Astrocyte of the cerebellum (primary cell): ENCODE measurements around the gene VPS13D.

Experiments
- DNase-seq: peaks from one replicate; pipeline ENCODE4 v3.0.0-alpha.2; 2011; ENCODE audit warnings: low read depth
- H3K4me3 ChIP-seq: 2 replicates; pipeline ENCODE4 v1.5.1; 2011; ENCODE audit warnings: mild to moderate bottlenecking, low read depth, low read length, moderate library complexity
- CTCF ChIP-seq: IDR thresholded peaks from 2 replicates; pipeline ENCODE4 v1.5.1; 2012; ENCODE audit warnings: low read length, low read depth, moderate library complexity, mild to moderate bottlenecking; ENCODE audit errors: missing control alignments
- in situ Hi-C: cut with HindIII; loops from 2 replicates; pipeline ENCODE4 v1.10.0; 2017; ENCODE audit warnings: low sequenced_read_pairs

The VPS13D gene

GRCh38 chr1:12302798-12303447 is 73.1 kb downstream of the VPS13D start:
- in situ Hi-C loops: no loop called here
- H3K4me3 ChIP-seq: no peak overlapping the region
- peak; percentile 67 for DNase-seq
- TF ChIP-seq CTCF: no peak

DNA sequence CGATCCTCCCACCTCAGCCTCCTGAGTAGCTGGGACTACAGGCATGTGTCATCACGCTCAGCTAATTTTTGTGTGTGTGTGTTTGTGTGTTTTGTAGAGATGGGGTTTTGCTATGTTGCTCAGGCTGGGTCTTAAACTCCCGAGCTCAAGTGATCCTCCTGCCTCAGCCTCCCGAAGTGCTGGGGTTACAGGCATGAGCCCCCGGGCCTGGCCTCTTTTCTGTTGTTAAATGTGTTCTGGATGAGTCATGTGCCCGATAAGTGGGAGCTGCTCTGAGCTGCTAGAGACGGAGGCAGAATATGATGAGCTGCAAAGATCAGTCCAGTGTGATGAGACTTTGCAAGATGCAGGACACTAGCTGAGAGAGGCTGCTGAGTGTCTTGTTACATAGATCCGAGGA is 75.5 kb downstream of the VPS13D start:
- H3K4me3 ChIP-seq: no peak overlapping the region
- no peak for DNase-seq
- TF ChIP-seq CTCF: no peak
- in situ Hi-C loops: no loop called here

GRCh38 chr1:12309783-12310742 is 80.2 kb downstream of the VPS13D start:
- no peak for TF ChIP-seq CTCF
- no peak overlapping the region for H3K4me3 ChIP-seq
- in situ Hi-C loops: no loop called here
- peak; percentile 42 for DNase-seq

DNA sequence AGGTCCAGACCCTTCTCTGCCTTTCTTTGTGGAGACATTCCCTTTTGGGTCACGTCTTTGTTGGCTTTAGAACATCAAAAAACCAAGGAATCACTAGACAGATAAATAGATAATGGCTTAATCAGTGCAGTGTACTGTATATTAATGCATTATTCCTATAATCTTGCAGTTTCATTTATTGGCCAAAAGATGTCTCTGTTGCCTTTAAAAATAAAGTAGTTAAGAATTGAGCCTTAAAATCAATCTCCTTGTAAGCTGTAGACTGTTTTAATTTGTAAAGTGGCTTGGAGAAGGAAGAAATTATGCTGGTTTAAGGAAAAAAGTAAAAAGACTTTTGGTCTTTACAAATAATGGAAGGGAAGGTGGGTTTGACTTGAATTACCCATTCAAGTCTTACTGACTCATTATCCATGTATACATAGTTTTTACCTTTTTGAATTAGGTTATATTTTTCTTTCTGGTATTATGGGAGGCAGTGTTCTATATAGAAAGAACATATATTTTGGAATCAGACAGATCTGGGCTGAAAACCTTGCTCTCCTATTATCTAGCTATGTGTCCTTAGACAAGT is 84.6 kb downstream of the VPS13D start:
- DNase-seq: peak; percentile 32
- in situ Hi-C loops: no loop called here
- no peak overlapping the region for H3K4me3 ChIP-seq
- peak; percentile 14 for TF ChIP-seq CTCF

- no peak overlapping the region for H3K4me3 ChIP-seq
- DNase-seq: no peak
- in situ Hi-C loops: no loop called here
- no peak for TF ChIP-seq CTCF
Observed at GRCh38 chr1:12315146-12315545, 85.3 kb downstream of the VPS13D start.

- no peak for DNase-seq
- TF ChIP-seq CTCF: no peak
- H3K4me3 ChIP-seq: no peak overlapping the region
- in situ Hi-C loops: no loop called here
Observed at GRCh38 chr1:12316331-12316730, 86.5 kb downstream of the VPS13D start.
